ENCODE results near the gene INO80. TPM values are rescaled to one million over a fixed set of nuclear protein-coding genes. Genes with fewer than 3 reads are reported as not detected.

INO80 gene
- total RNA-seq, 6 donors from 2014 or later: 22.8 to 92.2 (median 43.9) TPM

GRCh38 chr15:41004490-41004889 is 111.6 kb downstream of the INO80 start:
- Histone ChIP-seq H3K4me1 (peaks cover 10 to 13% (median 11%) of the 10 kb centered on the region in 4 donors), H3K9me3 (no peaks in the 10 kb centered on the region), H3K27me3 (no peaks in the 10 kb centered on the region), H3K36me3 (peaks cover 5 to 40% (median 10%) of the 10 kb centered on the region in 4 donors), H3K4me3 (no peak overlapping the region), H3K27ac (no peak overlapping the region)
- WGBS, 2 donors: 88 to 94% methylated on average over 3 of the region's 3 CpGs
- no peak for DNase-seq
- TF ChIP-seq CTCF (IDR thresholded peaks at IDR 0.05) (no peak), EP300 (IDR thresholded peaks at IDR 0.05) (no peak), POLR2AphosphoS5 (IDR thresholded peaks at IDR 0.05) (no peak), POLR2A (IDR thresholded peaks at IDR 0.05) (no peak)
- ATAC-seq (ENCODE audit: low FRiP score in 2 of 2): no peak

GRCh38 chr15:41001524-41002214 is 114.4 kb downstream of the INO80 start:
- TF ChIP-seq POLR2AphosphoS5 (IDR thresholded peaks at IDR 0.05) (peak in 1 of 2 donors; percentile 12), CTCF (IDR thresholded peaks at IDR 0.05) (no peak)
- peaks cover 10 to 13% (median 11%) of the 10 kb centered on the region in 4 donors for H3K4me1 ChIP-seq
- no peak overlapping the region for H3K4me3 ChIP-seq
- peak overlapping the region; percentile 7 to 69 (median 52) for H3K27ac ChIP-seq
- no peaks in the 10 kb centered on the region for H3K27me3 ChIP-seq
- H3K36me3 ChIP-seq: peaks cover 9 to 52% (median 19%) of the 10 kb centered on the region in 4 donors
- H3K9me3 ChIP-seq: no peaks in the 10 kb centered on the region
- ATAC-seq (ENCODE audit: low FRiP score in 2 of 2): no peak
- DNase-seq: peak in 1 of 2 donors; percentile 30
- WGBS, 2 donors: 46% methylated on average over 5 of the region's 5 CpGs

- peaks cover 17 to 61% (median 27%) of the 10 kb centered on the region in 4 donors for H3K36me3 ChIP-seq
Observed at GRCh38 chr15:40999190-40999589, 116.9 kb downstream of the INO80 start.

GRCh38 chr15:40995656-40996055 is 120.4 kb downstream of the INO80 start:
- Histone ChIP-seq H3K4me1 (no peaks in the 10 kb centered on the region), H3K9me3 (no peaks in the 10 kb centered on the region), H3K36me3 (peaks cover 23 to 74% (median 32%) of the 10 kb centered on the region in 4 donors), H3K27me3 (no peaks in the 10 kb centered on the region), H3K4me3 (no peak overlapping the region), H3K27ac (no peak overlapping the region)
- no peak for ATAC-seq (ENCODE audit: low FRiP score in 2 of 2)
- DNase-seq: no peak
- no peak for TF ChIP-seq EP300 (IDR thresholded peaks at IDR 0.05)
- no peak for TF ChIP-seq POLR2A (IDR thresholded peaks at IDR 0.05)
- TF ChIP-seq POLR2AphosphoS5 (IDR thresholded peaks at IDR 0.05): no peak
- no peak for TF ChIP-seq CTCF (IDR thresholded peaks at IDR 0.05)
- WGBS, 2 donors: 94 to 100% methylated on average over 3 of the region's 3 CpGs

More at GRCh38 chr15:40999190-40999589, 116.9 kb downstream of the INO80 start:
- DNase-seq: no peak
- Histone ChIP-seq H3K27me3 (no peaks in the 10 kb centered on the region), H3K27ac (no peak overlapping the region), H3K4me3 (no peak overlapping the region), H3K4me1 (peaks cover 10 to 13% (median 11%) of the 10 kb centered on the region in 4 donors), H3K9me3 (no peaks in the 10 kb centered on the region)
- ATAC-seq (ENCODE audit: low FRiP score in 2 of 2): no peak
- TF ChIP-seq POLR2A (IDR thresholded peaks at IDR 0.05) (no peak), EP300 (IDR thresholded peaks at IDR 0.05) (no peak), CTCF (IDR thresholded peaks at IDR 0.05) (no peak), POLR2AphosphoS5 (IDR thresholded peaks at IDR 0.05) (no peak)
- 93 to 96% methylated on average over 4 of the region's 4 CpGs for whole genome bisulfite sequencing, 2 donors

GRCh38 chr15:40992825-40993224 is 123.3 kb downstream of the INO80 start:
- H3K36me3 ChIP-seq: peaks cover 23 to 74% (median 34%) of the 10 kb centered on the region in 4 donors
- H3K4me1 ChIP-seq: no peaks in the 10 kb centered on the region
- no peak for DNase-seq
- H3K4me3 ChIP-seq: no peak overlapping the region
- no peaks in the 10 kb centered on the region for H3K27me3 ChIP-seq
- ATAC-seq (ENCODE audit: low FRiP score in 2 of 2): no peak
- TF ChIP-seq POLR2AphosphoS5 (IDR thresholded peaks at IDR 0.05): no peak
- H3K9me3 ChIP-seq: no peaks in the 10 kb centered on the region
- 93 to 99% methylated on average over 4 to 5 of the region's 5 CpGs for WGBS, 2 donors
- H3K27ac ChIP-seq: no peak overlapping the region

All from upper lobe of left lung (tissue), 6 donors.